Muscle layer of colon (tissue), 2 donors: Measurements from ENCODE around the gene PER3.

Experiments
- H3K27ac ChIP-seq: one replicate; pipeline ENCODE4 v1.7.0; 2013; ENCODE audit warnings: low read depth, mild to moderate bottlenecking, low read length, moderate library complexity
- H3K27me3 ChIP-seq, 2 donors: one replicate each; pipeline ENCODE4 v1.7.0; 2013; ENCODE audit warnings: low read length in 2 of 2, mild to moderate bottlenecking in 2 of 2; ENCODE audit not compliant: insufficient read depth in 2 of 2, control insufficient read depth in 1 of 2
- H3K36me3 ChIP-seq: one replicate; pipeline ENCODE4 v1.7.0; 2013; ENCODE audit warnings: mild to moderate bottlenecking, low read length; ENCODE audit not compliant: insufficient read depth
- H3K4me1 ChIP-seq: one replicate; pipeline ENCODE4 v1.7.0; 2013; ENCODE audit warnings: mild to moderate bottlenecking, low read length; ENCODE audit not compliant: insufficient read depth
- H3K4me3 ChIP-seq, 2 donors: one replicate each; pipeline ENCODE4 v1.7.0; 2013; ENCODE audit warnings: low read length in 2 of 2, low read depth in 1 of 2, mild to moderate bottlenecking in 1 of 2, moderate library complexity in 1 of 2
- H3K9ac ChIP-seq: one replicate; pipeline ENCODE4 v1.7.0; 2013; ENCODE audit warnings: low read length
- H3K9me3 ChIP-seq: one replicate; pipeline ENCODE4 v1.7.0; 2013; ENCODE audit warnings: mild to moderate bottlenecking, low read length
- donor health status: abdominal sarcoma.
- donor health status: Adenocarcinoma of cecum.

PER3 gene

DNA sequence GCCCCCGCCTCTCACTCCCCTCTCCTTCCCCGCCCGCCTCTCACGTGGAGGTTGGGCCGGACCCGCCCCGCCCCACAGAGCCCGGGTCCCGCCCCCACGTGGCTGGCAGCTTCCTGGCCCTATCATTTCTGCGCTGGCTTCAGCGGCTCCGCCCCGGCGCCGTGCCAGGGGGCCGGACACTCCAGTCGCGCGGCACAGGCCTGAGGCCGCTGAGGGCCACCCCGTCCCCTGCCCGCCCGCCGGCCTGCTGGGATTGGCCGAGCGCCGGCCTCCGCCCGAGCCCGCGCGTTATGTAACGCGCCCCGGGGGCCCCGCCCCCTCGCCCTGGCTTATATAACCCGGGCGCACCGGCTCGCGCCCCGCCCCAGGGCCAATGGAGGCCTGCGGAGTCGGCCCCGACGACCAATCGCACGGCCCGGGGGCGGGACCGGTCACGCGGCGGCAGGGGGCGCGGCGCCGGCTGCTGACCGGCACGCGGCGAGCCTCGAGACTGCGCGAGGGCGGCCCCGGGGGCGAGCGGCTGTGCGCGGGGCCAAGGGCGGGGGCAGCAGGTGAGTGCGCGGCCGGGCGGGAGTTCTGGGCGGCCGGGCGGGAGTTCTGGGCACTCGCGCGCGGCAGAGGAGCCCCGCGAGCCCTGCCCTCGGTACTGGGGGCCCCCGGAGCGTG, at the start of gene PER3:
TSS of gene PER3 (plus strand) at position 466 of the 666 bp plus-strand sequence. CDS start 587 bp downstream, outside the sequence.
- Histone ChIP-seq H3K36me3 (peaks cover 48% of the 10 kb centered on the region), H3K9ac (peak within 1 kb of the TSS; percentile 45), H3K27ac (peak within 1 kb of the TSS; percentile 85), H3K4me3 (peak within 1 kb of the TSS; percentile 59 to 75), H3K27me3 (no peaks in the 10 kb centered on the region), H3K9me3 (no peaks in the 10 kb centered on the region), H3K4me1 (peaks cover 45% of the 10 kb centered on the region)

DNA sequence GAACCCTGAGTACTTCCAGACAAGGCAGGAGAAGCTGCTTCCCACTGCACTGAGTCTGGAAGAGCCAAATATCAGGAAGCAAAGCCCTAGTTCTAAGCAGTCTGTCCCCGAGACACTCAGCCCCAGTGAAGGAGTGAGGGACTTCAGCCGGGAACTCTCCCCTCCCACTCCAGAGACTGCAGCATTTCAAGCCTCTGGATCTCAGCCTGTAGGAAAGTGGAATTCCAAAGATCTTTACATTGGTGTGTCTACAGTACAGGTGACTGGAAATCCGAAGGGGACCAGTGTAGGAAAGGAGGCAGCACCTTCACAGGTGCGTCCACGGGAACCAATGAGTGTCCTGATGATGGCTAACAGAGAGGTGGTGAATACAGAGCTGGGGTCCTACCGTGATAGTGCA, 46.0 kb upstream of the PER3 start:
- no peaks in the 10 kb centered on the region for H3K4me1 ChIP-seq
- no peak overlapping the region for H3K27ac ChIP-seq
- H3K27me3 ChIP-seq: no peaks in the 10 kb centered on the region
- no peak overlapping the region for H3K9ac ChIP-seq
- no peak overlapping the region for H3K4me3 ChIP-seq
- peaks cover 5% of the 10 kb centered on the region for H3K36me3 ChIP-seq
- no peaks in the 10 kb centered on the region for H3K9me3 ChIP-seq

GRCh38 chr1:7743346-7743745, 40.7 kb upstream of the PER3 start:
- Histone ChIP-seq H3K4me1 (no peaks in the 10 kb centered on the region), H3K27me3 (no peaks in the 10 kb centered on the region), H3K9me3 (no peaks in the 10 kb centered on the region), H3K36me3 (no peaks in the 10 kb centered on the region), H3K9ac (no peak overlapping the region), H3K4me3 (no peak overlapping the region), H3K27ac (no peak overlapping the region)

DNA sequence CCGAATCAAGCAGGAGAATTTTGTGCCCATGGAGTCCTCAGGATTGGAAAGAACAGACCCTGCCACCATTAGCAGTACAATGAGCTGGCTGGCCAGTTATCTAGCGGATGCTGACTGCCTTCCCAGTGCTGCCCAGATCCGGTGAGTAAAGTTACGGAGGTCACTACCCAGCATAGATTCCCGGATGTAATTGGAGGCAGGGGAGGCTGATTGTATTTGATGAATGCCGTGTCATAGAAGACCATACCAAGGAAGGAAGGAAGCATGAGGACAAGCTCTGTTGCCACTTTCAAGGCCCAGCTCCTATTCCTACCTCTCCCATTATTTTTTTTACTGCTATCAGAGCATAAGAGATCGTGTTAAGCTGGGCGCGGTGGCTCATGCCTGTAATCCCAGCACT, 39.2 kb upstream of the PER3 start:
- Histone ChIP-seq H3K4me1 (no peaks in the 10 kb centered on the region), H3K27me3 (no peaks in the 10 kb centered on the region), H3K9me3 (no peaks in the 10 kb centered on the region), H3K36me3 (no peaks in the 10 kb centered on the region), H3K9ac (no peak overlapping the region), H3K27ac (no peak overlapping the region), H3K4me3 (no peak overlapping the region)

DNA sequence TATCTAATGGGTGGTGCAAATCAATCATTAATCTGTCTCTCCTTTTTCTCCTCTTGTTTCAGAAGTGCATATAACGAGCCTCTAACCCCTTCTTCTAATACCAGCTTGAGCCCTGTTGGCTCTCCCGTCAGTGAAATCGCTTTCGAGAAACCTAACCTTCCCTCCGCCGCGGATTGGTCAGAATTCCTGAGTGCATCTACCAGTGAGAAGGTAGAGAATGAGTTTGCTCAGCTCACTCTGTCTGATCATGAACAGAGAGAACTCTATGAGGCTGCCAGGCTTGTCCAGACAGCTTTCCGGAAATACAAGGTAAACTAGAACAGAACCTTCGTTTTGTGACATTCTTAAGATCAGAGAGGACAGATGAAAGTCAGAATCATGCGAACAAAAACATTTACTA, 38.3 kb upstream of the PER3 start:
- H3K27ac ChIP-seq: no peak overlapping the region

DNA sequence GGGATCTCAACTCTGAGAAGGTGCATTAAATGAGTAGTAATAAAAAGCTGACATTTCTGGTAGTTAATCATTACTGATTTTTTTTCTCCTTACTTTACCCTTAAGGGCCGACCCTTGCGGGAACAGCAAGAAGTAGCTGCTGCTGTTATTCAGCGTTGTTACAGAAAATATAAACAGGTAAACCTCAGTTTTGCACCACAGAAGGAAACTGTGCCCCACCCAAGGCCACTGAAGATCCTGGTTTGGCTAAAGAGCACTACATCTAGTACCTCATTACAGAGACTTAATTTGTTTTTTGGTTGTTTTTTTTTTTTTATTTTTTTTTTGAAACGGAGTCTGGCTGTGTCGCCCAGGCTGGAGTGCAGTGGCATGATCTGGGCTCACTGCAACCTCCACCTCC, 36.5 kb upstream of the PER3 start:
- Histone ChIP-seq H3K9ac (no peak overlapping the region), H3K4me3 (no peak overlapping the region), H3K27ac (no peak overlapping the region), H3K36me3 (no peaks in the 10 kb centered on the region), H3K4me1 (peaks cover 4% of the 10 kb centered on the region), H3K27me3 (no peaks in the 10 kb centered on the region), H3K9me3 (no peaks in the 10 kb centered on the region)

More for the DNA sequence above, 38.3 kb upstream of the PER3 start:
- Histone ChIP-seq H3K9ac (no peak overlapping the region), H3K9me3 (no peaks in the 10 kb centered on the region), H3K27me3 (no peaks in the 10 kb centered on the region), H3K36me3 (no peaks in the 10 kb centered on the region), H3K4me1 (no peaks in the 10 kb centered on the region), H3K4me3 (no peak overlapping the region)

DNA sequence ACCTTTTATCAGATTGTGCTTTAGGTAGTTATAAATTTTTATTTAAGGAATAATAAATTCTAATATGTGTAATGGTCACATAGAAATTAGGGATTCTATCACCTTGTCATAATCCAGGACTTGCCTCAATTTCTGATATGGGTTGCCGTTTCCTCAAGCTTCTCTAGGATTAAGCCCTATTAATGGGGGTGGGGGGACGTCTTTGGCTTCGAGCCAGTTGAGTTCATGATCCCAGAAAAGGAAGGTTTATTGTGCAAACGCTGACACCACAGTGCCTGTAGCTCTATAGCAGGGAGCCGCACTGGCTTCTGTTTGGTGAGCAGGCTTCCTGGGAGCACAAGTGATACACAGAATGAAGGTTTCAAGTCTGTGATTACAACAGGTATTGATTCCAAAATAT, 35.0 kb upstream of the PER3 start:
- no peaks in the 10 kb centered on the region for H3K27me3 ChIP-seq
- H3K36me3 ChIP-seq: no peaks in the 10 kb centered on the region
- H3K9ac ChIP-seq: no peak overlapping the region
- no peaks in the 10 kb centered on the region for H3K9me3 ChIP-seq
- H3K27ac ChIP-seq: no peak overlapping the region
- H3K4me1 ChIP-seq: peaks cover 10% of the 10 kb centered on the region
- H3K4me3 ChIP-seq: no peak overlapping the region

- no peak overlapping the region for H3K9ac ChIP-seq
- no peak overlapping the region for H3K4me3 ChIP-seq
- H3K9me3 ChIP-seq: no peaks in the 10 kb centered on the region
- H3K27me3 ChIP-seq: no peaks in the 10 kb centered on the region
- no peaks in the 10 kb centered on the region for H3K36me3 ChIP-seq
- peaks cover 10% of the 10 kb centered on the region for H3K4me1 ChIP-seq
- no peak overlapping the region for H3K27ac ChIP-seq
These were observed 32.9 kb upstream of the PER3 start for GRCh38 chr1:7751174-7751573.

DNA sequence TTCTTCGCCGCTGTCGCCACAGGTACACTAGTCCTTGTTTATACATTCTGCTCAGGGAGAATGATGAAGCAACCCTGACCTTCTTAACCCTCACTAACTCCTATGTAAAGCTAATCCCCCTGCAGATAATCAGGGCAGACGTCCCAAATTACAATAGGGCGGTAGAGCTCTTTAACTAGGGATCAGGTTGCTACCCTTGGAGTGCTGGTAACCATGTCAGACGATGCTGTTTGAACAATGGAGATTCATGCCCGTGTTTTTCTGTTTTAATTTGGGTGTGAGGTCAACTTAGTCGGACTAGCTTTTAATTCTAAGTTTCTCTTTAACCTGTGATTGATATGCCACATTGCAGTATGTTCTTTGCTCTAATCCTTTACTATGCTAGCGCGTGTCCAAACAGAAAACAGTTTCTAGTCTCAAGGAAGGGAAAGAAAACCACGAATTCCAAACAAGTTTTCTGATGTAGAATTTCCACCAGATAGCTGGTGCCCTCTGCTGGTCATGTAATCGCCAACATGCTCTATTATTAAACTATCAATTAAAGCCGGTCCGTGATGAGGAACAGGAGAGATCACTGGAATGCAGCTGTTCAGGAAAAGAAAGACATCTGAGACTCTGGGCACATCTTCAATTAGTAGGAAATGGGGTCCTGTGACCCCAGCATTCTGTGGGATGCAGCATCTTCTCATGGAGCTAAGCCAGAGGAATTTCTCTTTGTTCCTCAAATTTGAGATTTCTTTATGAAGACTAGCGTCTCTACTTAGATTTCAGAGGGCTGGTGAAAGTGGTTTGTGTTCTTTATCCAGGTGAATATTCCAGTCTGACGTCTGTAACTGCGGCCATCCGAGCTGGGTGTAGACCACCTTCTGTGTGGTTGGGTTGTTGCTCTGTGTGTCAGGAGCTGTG, 31.3 kb upstream of the PER3 start:
- Histone ChIP-seq H3K27me3 (no peaks in the 10 kb centered on the region), H3K9me3 (no peaks in the 10 kb centered on the region), H3K4me3 (peak overlapping the region; percentile 42 to 57), H3K9ac (peak overlapping the region; percentile 29), H3K4me1 (peaks cover 10% of the 10 kb centered on the region), H3K36me3 (no peaks in the 10 kb centered on the region), H3K27ac (peak overlapping the region; percentile 27)

- Histone ChIP-seq H3K27me3 (no peaks in the 10 kb centered on the region), H3K4me3 (no peak overlapping the region), H3K9ac (no peak overlapping the region), H3K4me1 (peaks cover 10% of the 10 kb centered on the region), H3K27ac (no peak overlapping the region), H3K9me3 (no peaks in the 10 kb centered on the region), H3K36me3 (no peaks in the 10 kb centered on the region)
These were observed 30.4 kb upstream of the PER3 start for GRCh38 chr1:7753641-7754040.

DNA sequence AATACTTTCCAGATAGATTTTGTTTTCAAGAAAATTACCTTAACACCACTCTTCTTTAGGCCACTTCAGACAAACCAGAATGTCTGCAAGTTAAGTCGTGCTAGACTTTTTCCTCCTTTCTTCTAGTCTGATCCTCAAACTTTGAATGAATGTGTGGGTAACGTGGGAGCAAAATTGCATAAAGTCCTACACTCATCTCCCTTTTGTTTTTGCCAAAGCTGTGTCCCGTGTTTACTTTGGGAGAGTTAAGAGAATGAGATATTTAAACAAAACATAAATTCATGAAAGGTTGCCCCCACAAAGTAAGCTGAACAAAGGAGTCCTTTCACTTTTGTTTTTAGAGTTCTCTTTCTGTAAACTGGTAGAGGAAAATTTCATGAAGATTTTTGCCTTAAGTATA, 29.9 kb upstream of the PER3 start:
- Histone ChIP-seq H3K9ac (no peak overlapping the region), H3K4me1 (peaks cover 10% of the 10 kb centered on the region), H3K9me3 (no peaks in the 10 kb centered on the region), H3K27me3 (no peaks in the 10 kb centered on the region), H3K4me3 (no peak overlapping the region), H3K36me3 (no peaks in the 10 kb centered on the region), H3K27ac (no peak overlapping the region)
